DOHH2 (cell line): ENCODE results near the gene DNAH14.

Experiments
- CTCF ChIP-seq: fragments of 200-600 bp; sonication (generic); IDR thresholded peaks from one replicate; pipeline ENCODE4 v1.5.1; 2014; ENCODE audit warnings: antibody characterized with exemption, mild to moderate bottlenecking, low read depth, low read length; ENCODE audit not compliant: poor library complexity, severe bottlenecking
- EZH2phosphoT487 ChIP-seq: fragments of 200-600 bp; sonication (generic); IDR thresholded peaks from 2 replicates; pipeline ENCODE4 v1.6.1; 2017; ENCODE audit warnings: borderline replicate concordance, mild to moderate bottlenecking, antibody characterized with exemption, low read length, moderate library complexity, mixed read lengths

- TF ChIP-seq CTCF (no peak), EZH2phosphoT487 (no peak)
These were observed 399.6 kb downstream of the DNAH14 start for GRCh38 chr1:225329041-225329440.
